Neutrophil (primary cell): Measurements from ENCODE around the gene DCUN1D5.

Source experiments
- H3K27ac ChIP-seq: fragments of 200-600 bp; sonication (generic); 2 replicates; pipeline ENCODE4 v1.5.1; 2016; ENCODE audit warnings: mild to moderate bottlenecking, moderate library complexity
- H3K27me3 ChIP-seq: fragments of 200-600 bp; sonication (generic); 2 replicates; pipeline ENCODE4 v1.6.0; 2016; ENCODE audit warnings: mild to moderate bottlenecking
- H3K36me3 ChIP-seq: fragments of 200-600 bp; sonication (generic); 2 replicates; pipeline ENCODE4 v1.5.1; 2017
- H3K4me1 ChIP-seq, 2 experiments: fragments of 200-600 bp in 1 of 2; sonication (generic) in 1 of 2; 1 replicate in 1 of 2; 2 replicates in 1 of 2; pipeline versions ENCODE4 v1.5.1 to v1.6.1; 2013 to 2016; ENCODE audit warnings: low read depth in 1 of 2, low read length in 1 of 2, mild to moderate bottlenecking in 1 of 2, moderate library complexity in 1 of 2; ENCODE audit not compliant: control insufficient read depth in 1 of 2, insufficient read depth in 1 of 2
- H3K4me3 ChIP-seq, 2 experiments: fragments of 200-600 bp in 1 of 2; sonication (generic) in 1 of 2; 1 replicate in 1 of 2; 2 replicates in 1 of 2; pipeline ENCODE4 v1.5.1; 2013 to 2016; ENCODE audit warnings: low read depth in 1 of 2, low read length in 1 of 2, mild to moderate bottlenecking in 1 of 2, moderate library complexity in 1 of 2
- H3K9me3 ChIP-seq: fragments of 200-600 bp; sonication (generic); 2 replicates; pipeline ENCODE4 v1.5.1; 2016
- CTCF ChIP-seq: fragments of 200-600 bp; sonication (generic); IDR thresholded peaks from 2 replicates; pipeline ENCODE4 v1.5.1; 2016; ENCODE audit warnings: antibody characterized with exemption

DCUN1D5 gene

GRCh38 chr11:103086461-103086860, 5.5 kb downstream of the DCUN1D5 start:
- H3K27ac ChIP-seq = no peak overlapping the region
- no peaks in the 10 kb centered on the region for H3K27me3 ChIP-seq
- TF ChIP-seq CTCF = no peak
- H3K4me3 ChIP-seq = no peak overlapping the region
- peaks cover 9 to 13% of the 10 kb centered on the region in 2 experiments for H3K4me1 ChIP-seq
- H3K36me3 ChIP-seq = peaks cover 17% of the 10 kb centered on the region
- H3K9me3 ChIP-seq = no peaks in the 10 kb centered on the region

- peaks cover 17% of the 10 kb centered on the region for H3K36me3 ChIP-seq
- H3K9me3 ChIP-seq = no peaks in the 10 kb centered on the region
- no peak overlapping the region for H3K27ac ChIP-seq
- no peak overlapping the region for H3K4me3 ChIP-seq
- peaks cover 4 to 7% of the 10 kb centered on the region in 2 experiments for H3K4me1 ChIP-seq
- no peaks in the 10 kb centered on the region for H3K27me3 ChIP-seq
- TF ChIP-seq CTCF = no peak
These were observed 6.1 kb downstream of the DCUN1D5 start for GRCh38 chr11:103085758-103086365.

GRCh38 chr11:103079833-103080232, 12.1 kb downstream of the DCUN1D5 start:
- TF ChIP-seq CTCF = no peak
- no peaks in the 10 kb centered on the region for H3K27me3 ChIP-seq
- H3K9me3 ChIP-seq = no peaks in the 10 kb centered on the region
- H3K27ac ChIP-seq = no peak overlapping the region
- peaks cover 26% of the 10 kb centered on the region for H3K36me3 ChIP-seq
- H3K4me3 ChIP-seq = no peak overlapping the region
- no peaks in the 10 kb centered on the region for H3K4me1 ChIP-seq

- Histone ChIP-seq H3K27me3 (no peaks in the 10 kb centered on the region), H3K36me3 (peaks cover 21% of the 10 kb centered on the region), H3K27ac (no peak overlapping the region), H3K4me3 (no peak overlapping the region), H3K4me1 (no peaks in the 10 kb centered on the region), H3K9me3 (no peaks in the 10 kb centered on the region)
- TF ChIP-seq CTCF = no peak
These were observed 13.2 kb downstream of the DCUN1D5 start for GRCh38 chr11:103078710-103079109.

GRCh38 chr11:103077554-103077953, 14.4 kb downstream of the DCUN1D5 start:
- H3K9me3 ChIP-seq = no peaks in the 10 kb centered on the region
- TF ChIP-seq CTCF = no peak
- no peaks in the 10 kb centered on the region for H3K27me3 ChIP-seq
- peaks cover 21% of the 10 kb centered on the region for H3K36me3 ChIP-seq
- no peaks in the 10 kb centered on the region for H3K4me1 ChIP-seq
- H3K4me3 ChIP-seq = no peak overlapping the region
- no peak overlapping the region for H3K27ac ChIP-seq
